Measurements from ENCODE around the gene CENPVL1. TPM values are rescaled to one million over a fixed set of nuclear protein-coding genes. Genes with fewer than 3 reads are reported as not detected.
"Not testable (repeated sequence)": the region's sequence is repeated elsewhere in the genome, so short reads cannot be mapped to it uniquely, and the experiment has no call there.

CENPVL1 gene
- total and polyA plus RNA-seq, 2 of the 4 experiments (the other 2 are of a cell fraction): not detected

GRCh38 chrX:51679689-51680433, 30.5 kb upstream of the CENPVL1 start:
- H3K56ac ChIP-seq (ENCODE audit: extremely low read depth, insufficient read depth, low read length); H2AFZ ChIP-seq (replicated peaks; ENCODE audit: low read length, poor library complexity); H3K4me3 ChIP-seq (ENCODE audit: insufficient read depth, low read depth, low read length); H2AK5ac ChIP-seq (ENCODE audit: low read depth, low read length); H4K20me1 ChIP-seq (ENCODE audit: insufficient read depth, low read length); H2AK9ac ChIP-seq (replicated peaks; ENCODE audit: low read depth, low read length, poor library complexity); H3K14ac ChIP-seq (replicated peaks; ENCODE audit: low read depth, low read length); H3K9ac ChIP-seq (ENCODE audit: low read depth, low read length); H4K5ac ChIP-seq (ENCODE audit: low read depth, low read length); H3K9me1 ChIP-seq (ENCODE audit: insufficient read depth, low read length); H2BK120ac ChIP-seq (ENCODE audit: low read depth, low read length); H3K36me3 ChIP-seq (ENCODE audit: control insufficient read depth, insufficient read depth, low read length); H3K79me1 ChIP-seq (ENCODE audit: low read depth in 1 of 2, low read length in 2 of 2); H3K4me1 ChIP-seq (ENCODE audit: control insufficient read depth, insufficient read depth, low read length); H2BK5ac ChIP-seq (ENCODE audit: low read depth, low read length, poor library complexity, severe bottlenecking); H2BK15ac ChIP-seq (ENCODE audit: low read depth, low read length); H2BK20ac ChIP-seq (ENCODE audit: low read depth, low read length); H3K23ac ChIP-seq (ENCODE audit: low read depth, low read length); H3K27ac ChIP-seq (ENCODE audit: insufficient read depth, low read length); H3K18ac ChIP-seq (ENCODE audit: low read depth, low read length); H4K91ac ChIP-seq (ENCODE audit: insufficient read depth, low read depth, low read length); dilution Hi-C loops (cut with HindIII; ENCODE audit: low sequenced_read_pairs, unreplicated experiment); H3K4ac ChIP-seq (ENCODE audit: low read depth, low read length); H4K8ac ChIP-seq (ENCODE audit: low read depth in 2 of 2, low read length in 2 of 2); DNase-seq; H3K9me3 ChIP-seq (ENCODE audit: control insufficient read depth, insufficient read depth, low read length); in situ Hi-C loops (cut with MboI; ENCODE audit: low sequenced_read_pairs); H3K27me3 ChIP-seq (ENCODE audit: control insufficient read depth, insufficient read depth, low read length); CTCF ChIA-PET; POLR2A ChIA-PET (ENCODE audit: unreplicated experiment); ATAC-seq (ENCODE audit: low read depth); BruUV-seq (replicated peaks); intact Hi-C loops (cut with micrococcal nuclease); H3K4me2 ChIP-seq (ENCODE audit: low read depth, low read length): not testable (repeated sequence)
- no CpG with 5 or more reads among the region's 18 CpGs for WGBS, 2 experiments (ENCODE audit: extremely low coverage in 2 of 2, insufficient read length in 1 of 2)

- intact Hi-C loops (cut with micrococcal nuclease); H3K4me2 ChIP-seq (ENCODE audit: low read depth, low read length); H2AK5ac ChIP-seq (ENCODE audit: low read depth, low read length); H3K9me3 ChIP-seq (ENCODE audit: control insufficient read depth, insufficient read depth, low read length); H4K91ac ChIP-seq (ENCODE audit: insufficient read depth, low read depth, low read length); H3K27me3 ChIP-seq (ENCODE audit: control insufficient read depth, insufficient read depth, low read length); DNase-seq; BruUV-seq (replicated peaks); H3K56ac ChIP-seq (ENCODE audit: extremely low read depth, insufficient read depth, low read length); H3K23ac ChIP-seq (ENCODE audit: low read depth, low read length); CTCF ChIA-PET; H3K4me1 ChIP-seq (ENCODE audit: control insufficient read depth, insufficient read depth, low read length); H3K79me1 ChIP-seq (ENCODE audit: low read depth in 1 of 2, low read length in 2 of 2); H4K20me1 ChIP-seq (ENCODE audit: insufficient read depth, low read length); H2AFZ ChIP-seq (replicated peaks; ENCODE audit: low read length, poor library complexity); H2BK120ac ChIP-seq (ENCODE audit: low read depth, low read length); H3K27ac ChIP-seq (ENCODE audit: insufficient read depth, low read length); H3K4me3 ChIP-seq (ENCODE audit: insufficient read depth, low read depth, low read length); H2BK5ac ChIP-seq (ENCODE audit: low read depth, low read length, poor library complexity, severe bottlenecking); H3K9ac ChIP-seq (ENCODE audit: low read depth, low read length); POLR2A ChIA-PET (ENCODE audit: unreplicated experiment); H3K18ac ChIP-seq (ENCODE audit: low read depth, low read length); H3K36me3 ChIP-seq (ENCODE audit: control insufficient read depth, insufficient read depth, low read length); dilution Hi-C loops (cut with HindIII; ENCODE audit: low sequenced_read_pairs, unreplicated experiment); H4K5ac ChIP-seq (ENCODE audit: low read depth, low read length); H3K4ac ChIP-seq (ENCODE audit: low read depth, low read length); H4K8ac ChIP-seq (ENCODE audit: low read depth in 2 of 2, low read length in 2 of 2); H3K14ac ChIP-seq (replicated peaks; ENCODE audit: low read depth, low read length); H2BK15ac ChIP-seq (ENCODE audit: low read depth, low read length); H2BK20ac ChIP-seq (ENCODE audit: low read depth, low read length); H2AK9ac ChIP-seq (replicated peaks; ENCODE audit: low read depth, low read length, poor library complexity); H3K9me1 ChIP-seq (ENCODE audit: insufficient read depth, low read length); in situ Hi-C loops (cut with MboI; ENCODE audit: low sequenced_read_pairs); ATAC-seq (ENCODE audit: low read depth): not testable (repeated sequence)
- no CpG with 5 or more reads among the region's 88 CpGs for WGBS, 2 experiments (ENCODE audit: extremely low coverage in 2 of 2, insufficient read length in 1 of 2)
Observed at GRCh38 chrX:51681808-51682719, 28.2 kb upstream of the CENPVL1 start.
